ENCODE measurements around the gene TRAF1. TPM values are rescaled to one million over a fixed set of nuclear protein-coding genes. Genes with fewer than 3 reads are reported as not detected.

TRAF1 gene
- total and polyA plus RNA-seq, 7 donors, result 0.55 to 2.0 (median 0.95) TPM

DNA sequence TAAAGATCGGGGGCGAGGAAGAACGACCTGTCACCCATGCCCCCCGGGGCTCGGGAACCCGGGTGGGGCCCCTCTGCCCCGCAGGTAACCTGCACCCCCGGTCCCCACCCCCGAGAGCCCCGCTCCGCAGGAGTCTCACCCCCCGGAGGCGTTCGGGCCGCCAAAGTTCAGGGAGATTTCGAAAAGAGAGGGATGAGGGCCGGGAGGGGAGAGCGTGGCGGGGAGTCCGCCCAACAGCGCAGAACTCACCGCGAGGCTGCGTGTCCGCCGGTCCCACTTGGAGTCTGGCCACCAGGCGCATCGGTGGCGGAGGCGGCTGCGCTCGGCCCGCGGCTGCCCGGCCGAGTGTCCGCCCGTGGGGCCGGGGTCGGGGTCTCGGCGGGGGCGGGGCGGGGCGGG is 49.8 kb downstream of the TRAF1 start, which contains the start of gene PHF19:
Gene PHF19 (minus strand): TSS at position 347 of the 399 bp plus-strand sequence. CDS start 2,447 bp downstream, outside the sequence.
- Histone ChIP-seq H3K36me3 (ENCODE audit: insufficient read depth in 1 of 2, low read depth in 1 of 2) (no peaks in the 10 kb centered on the region), H3K27me3 (ENCODE audit: insufficient read depth in 3 of 3, low read length in 2 of 3) (peaks cover 0 to 20% (median 0%) of the 10 kb centered on the region in 3 donors), H3K4me3 (peak within 1 kb of the TSS; percentile 78), H3K9me3 (no peaks in the 10 kb centered on the region), H3K27ac (peak within 1 kb of the TSS; percentile 76), H3K4me1 (no peaks in the 10 kb centered on the region)
- DNase-seq (peak; percentile 46 to 70), ATAC-seq (peak; percentile 13 to 58 (median 28))
- intact Hi-C loops (cut with DNase I), result loop anchor here in 1 of 2 donors (2.0 kb wide), 1 partner anchor 60 kb away; no protein-coding TSS in a partner anchor
- TF ChIP-seq, protein P1, sequence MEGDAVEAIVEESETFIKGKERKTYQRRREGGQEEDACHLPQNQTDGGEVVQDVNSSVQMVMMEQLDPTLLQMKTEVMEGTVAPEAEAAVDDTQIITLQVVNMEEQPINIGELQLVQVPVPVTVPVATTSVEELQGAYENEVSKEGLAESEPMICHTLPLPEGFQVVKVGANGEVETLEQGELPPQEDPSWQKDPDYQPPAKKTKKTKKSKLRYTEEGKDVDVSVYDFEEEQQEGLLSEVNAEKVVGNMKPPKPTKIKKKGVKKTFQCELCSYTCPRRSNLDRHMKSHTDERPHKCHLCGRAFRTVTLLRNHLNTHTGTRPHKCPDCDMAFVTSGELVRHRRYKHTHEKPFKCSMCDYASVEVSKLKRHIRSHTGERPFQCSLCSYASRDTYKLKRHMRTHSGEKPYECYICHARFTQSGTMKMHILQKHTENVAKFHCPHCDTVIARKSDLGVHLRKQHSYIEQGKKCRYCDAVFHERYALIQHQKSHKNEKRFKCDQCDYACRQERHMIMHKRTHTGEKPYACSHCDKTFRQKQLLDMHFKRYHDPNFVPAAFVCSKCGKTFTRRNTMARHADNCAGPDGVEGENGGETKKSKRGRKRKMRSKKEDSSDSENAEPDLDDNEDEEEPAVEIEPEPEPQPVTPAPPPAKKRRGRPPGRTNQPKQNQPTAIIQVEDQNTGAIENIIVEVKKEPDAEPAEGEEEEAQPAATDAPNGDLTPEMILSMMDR (IDR thresholded peaks at IDR 0.05), result no peak
- 1 to 2% (median 1%) methylated on average over 21 to 45 of the region's 45 CpGs for WGBS, 3 donors

DNA sequence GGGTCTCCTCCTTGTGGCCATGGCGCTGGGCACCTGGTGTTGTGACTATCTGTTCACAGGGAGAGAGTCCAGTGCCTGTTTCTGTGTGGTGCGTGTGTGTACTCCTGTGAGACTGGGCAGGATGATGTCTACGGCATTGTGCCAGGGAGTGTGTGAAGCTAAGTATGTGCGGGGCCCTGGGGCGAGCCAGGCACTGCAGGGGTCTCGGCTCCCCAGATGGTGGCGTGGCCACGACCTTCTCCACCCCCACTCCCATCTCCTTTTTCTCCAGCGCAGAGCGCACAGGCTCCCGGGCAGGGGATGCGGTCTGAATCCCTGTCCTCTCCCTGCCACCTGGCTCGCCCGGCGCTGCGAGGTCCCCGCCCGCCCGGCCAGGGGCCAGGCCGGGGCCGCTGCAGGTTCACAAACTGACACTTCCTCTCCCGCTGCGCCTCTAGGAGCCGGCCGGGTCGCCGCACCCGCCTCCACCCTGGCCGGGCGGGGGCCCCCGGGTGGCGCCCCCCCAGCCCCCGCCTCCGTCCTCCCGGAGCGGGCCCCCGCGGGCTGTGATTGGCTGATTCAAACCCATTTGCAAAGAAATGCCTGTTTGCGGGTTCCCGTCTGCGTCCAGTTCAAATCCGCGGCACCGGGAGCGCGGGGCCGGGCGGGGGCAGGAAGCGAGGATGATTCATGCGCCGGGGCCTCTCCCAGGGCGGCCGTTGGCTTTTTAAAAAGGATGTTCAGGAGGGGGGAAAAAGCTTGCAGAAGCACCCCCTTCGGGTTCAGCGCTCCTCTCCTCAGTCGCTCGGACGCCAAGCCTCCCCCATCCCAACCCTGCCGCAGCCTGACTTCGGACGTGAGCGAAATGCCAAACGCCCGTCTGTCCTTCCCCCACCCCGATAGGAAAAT is 50.4 kb downstream of the TRAF1 start:
- Histone ChIP-seq H3K4me3 (peak overlapping the region; percentile 78), H3K4me1 (no peaks in the 10 kb centered on the region), H3K36me3 (ENCODE audit: insufficient read depth in 1 of 2, low read depth in 1 of 2) (no peaks in the 10 kb centered on the region), H3K9me3 (no peaks in the 10 kb centered on the region), H3K27ac (peak overlapping the region; percentile 76), H3K27me3 (ENCODE audit: insufficient read depth in 3 of 3, low read length in 2 of 3) (peaks cover 0 to 20% (median 0%) of the 10 kb centered on the region in 3 donors)
- intact Hi-C loops (cut with DNase I), result loop anchor here in 1 of 2 donors (2.0 kb wide), 1 partner anchor 61 kb away; no protein-coding TSS in a partner anchor
- peak; percentile 66 to 82 (median 68) for ATAC-seq
- WGBS, 3 donors, result 4 to 5% (median 4%) methylated on average over 48 to 65 of the region's 65 CpGs
- TF ChIP-seq, protein P1 (IDR thresholded peaks at IDR 0.05), result no peak
- peak; percentile 85 to 87 for DNase-seq

DNA sequence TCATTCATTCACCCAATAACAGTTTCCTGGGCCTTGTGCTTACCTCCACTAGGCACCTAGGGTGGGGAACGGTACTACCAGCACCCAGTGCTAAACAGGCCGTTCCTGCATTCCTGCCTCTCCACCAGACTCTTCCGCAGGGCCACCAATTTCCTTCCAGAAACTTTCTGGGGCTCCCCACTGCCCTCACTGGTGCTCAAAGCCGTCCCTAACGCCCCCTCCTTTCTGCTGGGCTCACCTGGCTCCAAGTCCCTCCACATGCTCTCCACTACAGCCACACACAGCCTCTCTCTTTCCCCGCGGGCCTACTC is 51.0 kb downstream of the TRAF1 start:
- DNase-seq (no peak), ATAC-seq (no peak)
- Histone ChIP-seq H3K4me1 (no peaks in the 10 kb centered on the region), H3K36me3 (ENCODE audit: insufficient read depth in 1 of 2, low read depth in 1 of 2) (no peaks in the 10 kb centered on the region), H3K4me3 (no peak overlapping the region), H3K27ac (peak overlapping the region; percentile 76), H3K9me3 (no peaks in the 10 kb centered on the region), H3K27me3 (ENCODE audit: insufficient read depth in 3 of 3, low read length in 2 of 3) (peaks cover 0 to 20% (median 0%) of the 10 kb centered on the region in 3 donors)
- TF ChIP-seq, protein P1 (IDR thresholded peaks at IDR 0.05), result no peak
- intact Hi-C loops (cut with DNase I), result no loop called here
- WGBS, 3 donors, result 58 to 63% (median 62%) methylated on average over 7 of the region's 7 CpGs

DNA sequence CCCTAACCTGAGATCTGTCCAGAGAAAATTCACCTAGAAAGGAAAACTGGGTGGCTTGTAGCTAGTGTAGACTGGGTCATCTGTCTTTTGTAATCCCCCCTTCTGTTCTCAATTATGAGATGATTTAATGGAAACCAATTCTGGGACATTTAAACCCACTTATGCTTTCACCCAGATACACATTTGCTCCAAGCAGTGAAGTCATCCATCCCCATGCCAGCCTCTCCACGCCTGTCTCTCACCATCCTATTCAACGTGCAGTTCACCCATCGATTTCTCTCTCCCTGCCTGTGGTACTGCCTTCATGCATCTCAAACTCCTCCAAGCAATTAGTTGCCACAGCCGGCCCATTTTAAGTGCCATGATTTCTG is 51.4 kb downstream of the TRAF1 start:
- no peaks in the 10 kb centered on the region for H3K36me3 ChIP-seq (ENCODE audit: insufficient read depth in 1 of 2, low read depth in 1 of 2)
- TF ChIP-seq, protein P1 (IDR thresholded peaks at IDR 0.05), result no peak
- H3K27ac ChIP-seq, result no peak overlapping the region
- intact Hi-C loops (cut with DNase I), result no loop called here
- H3K4me3 ChIP-seq, result no peak overlapping the region
- ATAC-seq (no peak), DNase-seq (no peak)
- H3K4me1 ChIP-seq, result no peaks in the 10 kb centered on the region
- no peaks in the 10 kb centered on the region for H3K9me3 ChIP-seq
- 57 to 73% (median 63%) methylated on average over 4 of the region's 4 CpGs for WGBS, 3 donors
- H3K27me3 ChIP-seq (ENCODE audit: insufficient read depth in 3 of 3, low read length in 2 of 3), result peaks cover 0 to 20% (median 0%) of the 10 kb centered on the region in 3 donors

Data from psoas muscle (tissue), 8 donors.